Endothelial cell of umbilical vein (primary cell): ENCODE measurements around the gene NIPBL.

Experiments used
- CTCF ChIP-seq, 2 donors: IDR thresholded peaks; 1 replicate in 1 of 2; 2 replicates in 1 of 2; pipeline ENCODE4 v1.5.1; 2011; ENCODE audit warnings: low read length in 2 of 2, mild to moderate bottlenecking in 2 of 2, moderate library complexity in 2 of 2, control low read depth in 1 of 2, inconsistent platforms in 1 of 2, low read depth in 1 of 2; ENCODE audit not compliant: insufficient read depth in 1 of 2; ENCODE audit errors: extremely low read depth in 1 of 2
- FOS ChIP-seq: IDR thresholded peaks from 2 replicates; pipeline ENCODE4 v1.6.1; 2011; ENCODE audit warnings: mild to moderate bottlenecking, low read length, moderate library complexity, borderline replicate concordance; ENCODE audit not compliant: insufficient read depth
- GATA2 ChIP-seq: IDR thresholded peaks from 2 replicates; pipeline ENCODE4 v1.7.0; 2011; ENCODE audit warnings: low read depth, mild to moderate bottlenecking, moderate library complexity, mixed read lengths, low read length; ENCODE audit not compliant: insufficient read length, insufficient read depth
- JUN ChIP-seq: IDR thresholded peaks from 2 replicates; pipeline ENCODE4 v1.6.1; 2011; ENCODE audit warnings: borderline replicate concordance, low read depth; ENCODE audit not compliant: insufficient read length, insufficient read depth
- MAX ChIP-seq: IDR thresholded peaks from 2 replicates; pipeline ENCODE4 v1.6.1; 2011; ENCODE audit not compliant: insufficient read depth, insufficient read length
- MYC ChIP-seq: IDR thresholded peaks from one replicate; pipeline ENCODE4 v1.6.1; 2011; ENCODE audit warnings: mild to moderate bottlenecking, low read depth, low read length
- POLR2A ChIP-seq: IDR thresholded peaks from 2 replicates; pipeline ENCODE4 v1.6.1; 2012; ENCODE audit warnings: low read depth, mild to moderate bottlenecking, control low read depth, low read length
- POLR2AphosphoS5 ChIP-seq: IDR thresholded peaks from 2 replicates; pipeline ENCODE4 v1.6.1; 2012; ENCODE audit warnings: low read depth, mild to moderate bottlenecking, control low read depth, low read length, moderate library complexity; ENCODE audit not compliant: insufficient read depth

DNA sequence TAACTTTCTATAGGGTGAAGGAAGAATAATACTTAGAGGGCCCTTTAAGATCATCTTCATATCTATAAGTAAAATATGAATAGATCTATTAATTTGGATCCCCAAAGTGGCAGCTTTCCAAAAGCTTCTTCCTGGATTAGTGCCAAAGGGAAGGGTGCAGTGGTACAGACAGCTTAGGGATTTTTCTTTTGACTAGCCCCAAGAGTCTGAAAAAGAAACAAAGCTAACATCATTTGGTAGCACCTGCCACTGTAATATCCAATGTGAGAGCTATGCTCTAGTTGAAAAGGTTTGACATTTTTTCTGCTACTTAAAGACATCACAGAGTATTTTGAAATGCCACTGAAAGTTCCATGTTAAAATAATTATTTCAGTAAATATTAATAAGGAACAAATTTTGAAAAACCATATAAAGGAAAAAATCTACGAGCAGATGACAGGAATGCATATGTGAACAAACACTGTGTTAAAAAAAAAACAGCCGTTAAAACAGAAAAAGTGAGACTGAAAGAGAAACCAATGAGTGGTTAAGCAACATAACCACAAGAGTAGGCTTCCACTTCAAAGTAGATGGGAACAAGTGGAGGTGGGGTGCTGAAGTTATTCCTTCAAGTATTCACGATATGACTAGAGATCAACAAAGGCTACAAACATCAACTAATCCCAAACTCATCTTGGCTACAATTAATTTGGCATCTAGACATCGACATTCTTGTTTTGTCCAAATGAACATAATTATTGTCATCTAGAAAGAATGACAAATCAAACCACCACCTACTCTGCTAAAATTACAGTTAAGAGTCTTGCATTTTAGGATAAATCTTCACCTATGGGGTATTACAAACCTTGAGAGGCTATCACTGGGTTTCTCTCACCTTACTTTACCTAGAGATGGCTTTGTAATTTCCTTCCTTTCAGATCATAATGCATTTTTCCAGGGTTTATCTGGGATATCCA, 235.1 kb downstream of the NIPBL start:
- TF ChIP-seq FOS = no peak
- no peak for TF ChIP-seq CTCF (IDR thresholded peaks at IDR 0.05; ENCODE audit: extremely low read depth in 1 of 2, insufficient read depth in 1 of 2, low read depth in 1 of 2, low read length in 2 of 2)
- no peak for TF ChIP-seq POLR2A
- TF ChIP-seq POLR2AphosphoS5 = no peak
- TF ChIP-seq GATA2 = no peak
- no peak for TF ChIP-seq MYC
- TF ChIP-seq JUN = no peak
- TF ChIP-seq MAX = no peak
